Loucy (cell line): Measurements from ENCODE around the gene MAP4K1.

Source experiments
- H2AFZ ChIP-seq: fragments of 200-600 bp; sonication (generic); 2 replicates; pipeline ENCODE4 v1.6.0; 2016; ENCODE audit warnings: antibody characterized with exemption, mild to moderate bottlenecking, low read length, moderate library complexity
- H3F3A ChIP-seq: fragments of 200-600 bp; 2 replicates; pipeline ENCODE4 v1.6.0; 2016; ENCODE audit warnings: antibody characterized with exemption, low read depth, mild to moderate bottlenecking
- H3K27me3 ChIP-seq: fragments of 200-600 bp; sonication (generic); 2 replicates; pipeline ENCODE4 v1.6.1; 2014; ENCODE audit warnings: low read length, mild to moderate bottlenecking; ENCODE audit not compliant: insufficient read depth, poor library complexity, severe bottlenecking
- H3K36me3 ChIP-seq: fragments of 200-600 bp; sonication (generic); 2 replicates; pipeline ENCODE4 v1.6.1; 2016; ENCODE audit warnings: low read length; ENCODE audit not compliant: insufficient read depth
- H3K4me1 ChIP-seq: fragments of 200-600 bp; sonication (generic); 2 replicates; pipeline ENCODE4 v1.5.1; 2014; ENCODE audit warnings: low read length, mild to moderate bottlenecking; ENCODE audit not compliant: insufficient read depth, poor library complexity, severe bottlenecking
- H3K4me2 ChIP-seq: fragments of 200-600 bp; sonication (generic); 2 replicates; pipeline ENCODE4 v1.6.0; 2014; ENCODE audit warnings: antibody characterized with exemption, low read length, low read depth, mild to moderate bottlenecking; ENCODE audit not compliant: poor library complexity, severe bottlenecking
- H3K4me3 ChIP-seq: fragments of 200-600 bp; sonication (generic); 2 replicates; pipeline ENCODE4 v1.5.1; 2014; ENCODE audit warnings: low read length, mild to moderate bottlenecking, mixed read lengths; ENCODE audit not compliant: poor library complexity, severe bottlenecking
- H3K79me2 ChIP-seq: fragments of 200-600 bp; sonication (generic); 2 replicates; pipeline ENCODE4 v1.6.1; 2014; ENCODE audit warnings: low read length; ENCODE audit not compliant: insufficient read depth
- H3K9ac ChIP-seq: fragments of 200-600 bp; sonication (generic); 2 replicates; pipeline ENCODE4 v1.6.0; 2014; ENCODE audit warnings: mild to moderate bottlenecking, low read depth, low read length, moderate library complexity; ENCODE audit not compliant: poor library complexity, severe bottlenecking
- H3K9me2 ChIP-seq: fragments of 200-600 bp; sonication (generic); replicated peaks from 2 replicates; pipeline ENCODE4 v1.6.1; 2016; ENCODE audit warnings: low read depth, low read length, mixed read lengths
- H3K9me3 ChIP-seq: fragments of 200-600 bp; sonication (generic); 2 replicates; pipeline ENCODE4 v1.6.1; 2014; ENCODE audit warnings: mild to moderate bottlenecking, antibody characterized with exemption, low read length, low read depth; ENCODE audit not compliant: insufficient read depth
- H4K20me1 ChIP-seq: fragments of 200-600 bp; sonication (generic); 2 replicates; pipeline ENCODE4 v1.6.0; 2014; ENCODE audit warnings: antibody characterized with exemption, low read length, mild to moderate bottlenecking; ENCODE audit not compliant: insufficient read depth, poor library complexity, severe bottlenecking
- EZH2phosphoT487 ChIP-seq: fragments of 200-600 bp; IDR thresholded peaks from 2 replicates; pipeline ENCODE4 v1.6.1; 2018; ENCODE audit warnings: antibody characterized with exemption, mild to moderate bottlenecking, moderate library complexity, borderline replicate concordance
- TF ChIP-seq, protein P1 (sequence below): fragments of 200-600 bp; sonication (generic); conservative IDR thresholded peaks from 2 replicates; pipeline ENCODE4 v1.5.1; 2014; ENCODE audit warnings: mild to moderate bottlenecking, antibody characterized with exemption, low read length

MAP4K1 gene

GRCh38 chr19:38629568-38629967 lies 11.8 kb upstream of the MAP4K1 start:
- Histone ChIP-seq H3K9me2 (no peaks in the 10 kb centered on the region), H3K4me2 (no peak overlapping the region), H3K4me3 (no peak overlapping the region), H3K4me1 (no peaks in the 10 kb centered on the region), H3K79me2 (no peaks in the 10 kb centered on the region), H3K9me3 (no peaks in the 10 kb centered on the region), H2AFZ (no peak overlapping the region), H3K27me3 (no peaks in the 10 kb centered on the region), H3K9ac (no peak overlapping the region), H4K20me1 (no peaks in the 10 kb centered on the region), H3F3A (no peaks in the 10 kb centered on the region), H3K36me3 (peaks cover 25% of the 10 kb centered on the region; the same call in 1 of the 2 replicates)
- TF ChIP-seq, protein P1, sequence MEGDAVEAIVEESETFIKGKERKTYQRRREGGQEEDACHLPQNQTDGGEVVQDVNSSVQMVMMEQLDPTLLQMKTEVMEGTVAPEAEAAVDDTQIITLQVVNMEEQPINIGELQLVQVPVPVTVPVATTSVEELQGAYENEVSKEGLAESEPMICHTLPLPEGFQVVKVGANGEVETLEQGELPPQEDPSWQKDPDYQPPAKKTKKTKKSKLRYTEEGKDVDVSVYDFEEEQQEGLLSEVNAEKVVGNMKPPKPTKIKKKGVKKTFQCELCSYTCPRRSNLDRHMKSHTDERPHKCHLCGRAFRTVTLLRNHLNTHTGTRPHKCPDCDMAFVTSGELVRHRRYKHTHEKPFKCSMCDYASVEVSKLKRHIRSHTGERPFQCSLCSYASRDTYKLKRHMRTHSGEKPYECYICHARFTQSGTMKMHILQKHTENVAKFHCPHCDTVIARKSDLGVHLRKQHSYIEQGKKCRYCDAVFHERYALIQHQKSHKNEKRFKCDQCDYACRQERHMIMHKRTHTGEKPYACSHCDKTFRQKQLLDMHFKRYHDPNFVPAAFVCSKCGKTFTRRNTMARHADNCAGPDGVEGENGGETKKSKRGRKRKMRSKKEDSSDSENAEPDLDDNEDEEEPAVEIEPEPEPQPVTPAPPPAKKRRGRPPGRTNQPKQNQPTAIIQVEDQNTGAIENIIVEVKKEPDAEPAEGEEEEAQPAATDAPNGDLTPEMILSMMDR = no peak
- no peak for TF ChIP-seq EZH2phosphoT487

DNA sequence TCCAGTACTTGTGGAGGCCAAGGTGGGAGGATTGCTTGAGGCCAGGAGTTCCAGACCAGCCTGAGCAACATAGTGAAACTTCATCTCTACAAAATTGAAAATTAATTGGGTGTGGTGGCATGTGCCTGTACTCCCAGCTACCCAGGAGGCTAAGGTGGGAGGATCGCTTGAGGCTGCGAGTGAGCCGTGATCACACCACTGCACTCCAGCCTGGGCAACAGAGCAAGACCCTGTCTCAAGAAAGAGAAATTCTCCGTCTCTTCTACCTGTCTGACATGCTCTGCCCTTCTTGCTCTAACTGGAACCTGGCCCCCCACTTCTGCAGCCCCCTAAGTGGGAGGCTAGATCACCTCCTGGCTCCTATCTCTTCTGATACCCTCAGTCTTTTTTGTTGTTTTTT lies 8.6 kb upstream of the MAP4K1 start:
- Histone ChIP-seq H3K4me2 (no peak overlapping the region), H3K4me1 (no peaks in the 10 kb centered on the region), H3K9me2 (no peaks in the 10 kb centered on the region), H4K20me1 (no peaks in the 10 kb centered on the region), H2AFZ (no peak overlapping the region), H3K9ac (no peak overlapping the region), H3K27me3 (no peaks in the 10 kb centered on the region), H3K4me3 (no peak overlapping the region), H3K36me3 (peaks cover 39% of the 10 kb centered on the region; the same call in 1 of the 2 replicates), H3K9me3 (no peaks in the 10 kb centered on the region), H3F3A (no peaks in the 10 kb centered on the region), H3K79me2 (peaks cover 8% of the 10 kb centered on the region; the same call in 1 of the 2 replicates)
- TF ChIP-seq EZH2phosphoT487 = no peak
- TF ChIP-seq, protein P1 = no peak

GRCh38 chr19:38624822-38625221 lies 7.1 kb upstream of the MAP4K1 start:
- no peak for TF ChIP-seq EZH2phosphoT487
- TF ChIP-seq, protein P1 = no peak
- H3K4me1 ChIP-seq = peaks cover 6% of the 10 kb centered on the region

More at GRCh38 chr19:38624822-38625221, 7.1 kb upstream of the MAP4K1 start:
- Histone ChIP-seq H3K79me2 (peaks cover 23% of the 10 kb centered on the region), H3K9me2 (no peaks in the 10 kb centered on the region), H3K9ac (no peak overlapping the region), H3K4me3 (no peak overlapping the region), H3K4me2 (no peak overlapping the region), H3K9me3 (no peaks in the 10 kb centered on the region), H3K36me3 (peaks cover 39% of the 10 kb centered on the region; the same call in 1 of the 2 replicates), H3F3A (no peaks in the 10 kb centered on the region), H3K27me3 (no peaks in the 10 kb centered on the region), H2AFZ (no peak overlapping the region), H4K20me1 (peaks cover 6% of the 10 kb centered on the region)
